HCT116 (cell line): ENCODE measurements around the gene MIEN1. TPM values are rescaled to one million over a fixed set of nuclear protein-coding genes. Genes with fewer than 3 reads are reported as not detected.

Source experiments
- ATAC-seq: fragments of 200-7000 bp; cut with Tn5 transposase; 2 replicates; pipeline ENCODE4 v1.9.1; 2020; ENCODE audit warnings: mild to moderate bottlenecking, moderate library complexity
- BruUV-seq: library from RNA; stranded (reverse); fragments of 400-500 nt; replicated peaks from 2 replicates; lab custom pipeline; 2021; lab: Mats Ljungman, UMichigan
- CTCF ChIA-PET: fragments of 300-600 bp; sonication (Branson Sonifier 250); formaldehyde crosslinking; loops from one replicate; lab custom pipeline; 2021; ENCODE audit warnings: antibody characterized with exemption; lab: Charles Lee
- POLR2A ChIA-PET: fragments of 300-600, 350-600 bp; sonication (Branson Sonifier 250); formaldehyde crosslinking; loops from one replicate; lab custom pipeline; 2021; ENCODE audit warnings: antibody characterized with exemption; lab: Charles Lee
- RAD21 ChIA-PET, 2 experiments: fragments of 300-600 bp; sonication (Branson Sonifier 250); formaldehyde crosslinking; loops; one replicate each; lab custom pipeline; 2023; ENCODE audit warnings: low total read pairs in 2 of 2; ENCODE audit not compliant: uncharacterized antibody in 2 of 2, unreplicated experiment in 2 of 2, low non-redundant PET in 1 of 2; lab: Charles Lee
- DNase-seq: peaks from one replicate; pipeline ENCODE4 v3.0.0-alpha.2; 2010; ENCODE audit warnings: low read depth, low spot score
- H2AFZ ChIP-seq: fragments of 200-600 bp; shearing (Covaris generic), sonication (generic); 2 replicates; pipeline ENCODE4 v1.6.1; 2017; ENCODE audit warnings: low read depth, mixed run types, mixed read lengths, antibody characterized with exemption, low read length; ENCODE audit not compliant: poor library complexity, severe bottlenecking
- H3K27ac ChIP-seq: 2 replicates; pipeline ENCODE4 v1.5.1; 2012; ENCODE audit warnings: low read depth, low read length
- H3K27me3 ChIP-seq: fragments of 200-600 bp; sonication (generic); 2 replicates; pipeline ENCODE4 v1.6.1; 2016; ENCODE audit warnings: mixed run types, low read length, mixed read lengths; ENCODE audit not compliant: insufficient read depth
- H3K36me3 ChIP-seq, 2 experiments: fragments of 200-500 bp in 1 of 2; fragments of 200-600 bp in 1 of 2; sonication (Bioruptor generic) in 1 of 2; sonication (generic) in 1 of 2; 2 replicates each; pipeline versions ENCODE4 v1.5.1 to v1.6.1; 2014 to 2016; ENCODE audit warnings: low read length in 2 of 2, inconsistent platforms in 1 of 2, mixed read lengths in 1 of 2, mixed run types in 1 of 2; ENCODE audit not compliant: insufficient read depth in 2 of 2, control insufficient read depth in 1 of 2
- H3K4me1 ChIP-seq, 2 experiments: fragments of 200-600 bp in 1 of 2; sonication (generic) in 1 of 2; 2 replicates each; pipeline versions ENCODE4 v1.5.1 to v1.6.1; 2012 to 2017; ENCODE audit warnings: low read length in 2 of 2, inconsistent platforms in 1 of 2, mild to moderate bottlenecking in 1 of 2, mixed read lengths in 1 of 2, mixed run types in 1 of 2, moderate library complexity in 1 of 2; ENCODE audit not compliant: insufficient read depth in 2 of 2, control insufficient read depth in 1 of 2
- H3K4me2 ChIP-seq: fragments of 200-600 bp; sonication (generic); 2 replicates; pipeline ENCODE4 v1.6.1; 2017; ENCODE audit warnings: mixed run types, low read length, mixed read lengths
- H3K4me3 ChIP-seq, 2 experiments: fragments of 200-600 bp in 1 of 2; sonication (generic) in 1 of 2; replicated peaks in 1 of 2; 2 replicates each; pipeline ENCODE4 v1.5.1; 2011 to 2016; ENCODE audit warnings: low read length in 2 of 2, control low read depth in 1 of 2, low read depth in 1 of 2, mild to moderate bottlenecking in 1 of 2, mixed read lengths in 1 of 2, mixed run types in 1 of 2
- H3K79me2 ChIP-seq: fragments of 200-600 bp; sonication (generic); 2 replicates; pipeline ENCODE4 v1.6.1; 2017; ENCODE audit warnings: mild to moderate bottlenecking, mixed run types, low read length, moderate library complexity, mixed read lengths; ENCODE audit not compliant: insufficient read depth
- H3K9ac ChIP-seq: fragments of 200-600 bp; sonication (generic); 2 replicates; pipeline ENCODE4 v1.6.1; 2016; ENCODE audit warnings: low read length, mixed read lengths
- H3K9me2 ChIP-seq: fragments of 200-600 bp; sonication (generic), shearing (Covaris generic); 2 replicates; pipeline ENCODE4 v1.6.1; 2017; ENCODE audit warnings: mixed run types, mild to moderate bottlenecking, moderate library complexity; ENCODE audit not compliant: insufficient read depth
- H3K9me3 ChIP-seq, 2 experiments: fragments of 200-500 bp in 1 of 2; fragments of 200-600 bp in 1 of 2; sonication (Bioruptor generic) in 1 of 2; sonication (generic) in 1 of 2; 2 replicates each; pipeline ENCODE4 v1.6.1; 2014 to 2017; ENCODE audit warnings: low read length in 2 of 2, mixed read lengths in 2 of 2, inconsistent platforms in 1 of 2, low read depth in 1 of 2, mild to moderate bottlenecking in 1 of 2, mixed run types in 1 of 2, moderate library complexity in 1 of 2; ENCODE audit not compliant: control insufficient read depth in 1 of 2, insufficient read depth in 1 of 2
- H4K20me1 ChIP-seq: fragments of 200-600 bp; sonication (generic), shearing (Covaris generic); 2 replicates; pipeline ENCODE4 v1.6.1; 2017; ENCODE audit warnings: mixed run types, mild to moderate bottlenecking, moderate library complexity; ENCODE audit not compliant: insufficient read depth
- ATF3 ChIP-seq: IDR thresholded peaks from 2 replicates; pipeline ENCODE4 v1.6.1; 2012
- CBX3 ChIP-seq: IDR thresholded peaks from 2 replicates; pipeline ENCODE4 v1.6.1; 2012; ENCODE audit warnings: low read depth
- EZH2 ChIP-seq: fragments of 200-600 bp; sonication (generic); IDR thresholded peaks from 2 replicates; pipeline ENCODE4 v1.6.1; 2017; ENCODE audit warnings: antibody characterized with exemption, mixed run types
- FOSL1 ChIP-seq: IDR thresholded peaks from 2 replicates; pipeline ENCODE4 v1.6.1; 2012; ENCODE audit warnings: low read depth
- JUND ChIP-seq: IDR thresholded peaks from 2 replicates; pipeline ENCODE4 v1.6.1; 2012
- POLR2AphosphoS5 ChIP-seq: IDR thresholded peaks from 2 replicates; pipeline ENCODE4 v1.6.1; 2011; ENCODE audit warnings: mild to moderate bottlenecking, low read depth, low read length, moderate library complexity
- RAD21 ChIP-seq: IDR thresholded peaks from 2 replicates; pipeline ENCODE4 v1.6.1; 2012; ENCODE audit warnings: low read depth, mild to moderate bottlenecking
- REST ChIP-seq: IDR thresholded peaks from 2 replicates; pipeline ENCODE4 v1.6.1; 2012; ENCODE audit warnings: low read depth
- SIN3A ChIP-seq: IDR thresholded peaks from 2 replicates; pipeline ENCODE4 v1.6.1; 2012; ENCODE audit warnings: low read depth
- SP1 ChIP-seq: IDR thresholded peaks from 2 replicates; pipeline ENCODE4 v1.6.1; 2012; ENCODE audit warnings: low read depth
- ZFX ChIP-seq: fragments of 450-650 bp; IDR thresholded peaks from 2 replicates; pipeline ENCODE4 v1.6.1; 2017
- ZNF274 ChIP-seq: fragments of 200-500 bp; sonication (Bioruptor generic); IDR thresholded peaks from 2 replicates; pipeline ENCODE4 v1.6.1; 2014; ENCODE audit warnings: mild to moderate bottlenecking, low read depth, low read length, inconsistent platforms
- intact Hi-C: fragments of 100-400 bp; cut with micrococcal nuclease; formaldehyde crosslinking; loops from 2 replicates; pipeline ENCODE4 v1.10.0; 2022
- total RNA-seq: library from RNA; stranded (reverse); gene quantifications from one replicate; pipeline ENCODE4 v1.2.1, GENCODE V29; 2021; ENCODE audit not compliant: unreplicated experiment

The MIEN1 gene
- total RNA-seq, 1 experiment from 2014 or later: 73.9 TPM

- Histone ChIP-seq H3K9ac (no peak overlapping the region), H2AFZ (no peak overlapping the region), H3K36me3 (no peaks in the 10 kb centered on the region), H3K79me2 (no peaks in the 10 kb centered on the region), H3K4me1 (peaks cover 14 to 27% of the 10 kb centered on the region in 2 experiments), H3K27ac (no peak overlapping the region), H3K4me2 (no peak overlapping the region), H3K9me2 (no peaks in the 10 kb centered on the region), H3K27me3 (peaks cover 6% of the 10 kb centered on the region; the same call in 1 of the 2 replicates), H4K20me1 (no peaks in the 10 kb centered on the region), H3K9me3 (no peaks in the 10 kb centered on the region), H3K4me3 (no peak overlapping the region)
- ChIA-PET RAD21 (no interaction called here), POLR2A (no interaction called here), CTCF (no interaction called here)
- intact Hi-C loops: no loop called here
- DNase-seq (no peak), ATAC-seq (no peak)
- BruUV-seq: no TSS peak
- TF ChIP-seq JUND: no peak
- TF ChIP-seq REST: no peak
- no peak for TF ChIP-seq ATF3
Observed at GRCh38 chr17:39757176-39757662, 26.9 kb upstream of the MIEN1 start.

- no peaks in the 10 kb centered on the region for H3K79me2 ChIP-seq
- no peak for TF ChIP-seq SP1
- TF ChIP-seq POLR2AphosphoS5: no peak
- TF ChIP-seq CBX3: no peak
- TF ChIP-seq JUND: no peak
- no peak for TF ChIP-seq SIN3A
- no peak for TF ChIP-seq ZNF274
- TF ChIP-seq RAD21: no peak
- TF ChIP-seq FOSL1: no peak
- no peak for TF ChIP-seq ATF3
- TF ChIP-seq ZFX: no peak
- no peak for TF ChIP-seq EZH2
- no peak for TF ChIP-seq REST
Observed at GRCh38 chr17:39756380-39757079, 26.2 kb upstream of the MIEN1 start.

More at GRCh38 chr17:39756380-39757079, 26.2 kb upstream of the MIEN1 start:
- no peaks in the 10 kb centered on the region for H3K9me2 ChIP-seq
- no peaks in the 10 kb centered on the region for H3K9me3 ChIP-seq
- H3K4me2 ChIP-seq: no peak overlapping the region
- H4K20me1 ChIP-seq: no peaks in the 10 kb centered on the region
- intact Hi-C loops: no loop called here
- ATAC-seq (no peak), DNase-seq (no peak)
- H3K27me3 ChIP-seq: peaks cover 6% of the 10 kb centered on the region; the same call in 1 of the 2 replicates
- H3K27ac ChIP-seq: no peak overlapping the region
- CTCF ChIA-PET: interaction anchor here (2.8 kb wide), 1 partner anchor 135 kb away, joined by 16 read pairs; no protein-coding TSS in a partner anchor
- no peak overlapping the region for H3K9ac ChIP-seq
- BruUV-seq: no TSS peak
- no peak overlapping the region for H3K4me3 ChIP-seq
- H3K4me1 ChIP-seq: peaks cover 17 to 34% of the 10 kb centered on the region in 2 experiments
- RAD21 ChIA-PET: no interaction called here
- no peak overlapping the region for H2AFZ ChIP-seq
- POLR2A ChIA-PET: no interaction called here
- no peaks in the 10 kb centered on the region for H3K36me3 ChIP-seq
